Fibroblast of pulmonary artery (primary cell): Measurements from ENCODE around the gene RNF11.

Source experiments
- DNase-seq: peaks from one replicate; pipeline ENCODE4 v3.0.0-alpha.2; 2010; ENCODE audit warnings: low read depth
- H3K4me3 ChIP-seq: replicated peaks from 2 replicates; pipeline ENCODE4 v1.5.1; 2011; ENCODE audit warnings: low read depth, mild to moderate bottlenecking, control low read depth, low read length, moderate library complexity
- CTCF ChIP-seq: IDR thresholded peaks from 2 replicates; pipeline ENCODE4 v1.5.1; 2011; ENCODE audit warnings: mild to moderate bottlenecking, control low read depth, low read length, inconsistent platforms; ENCODE audit errors: missing control alignments

The RNF11 gene

GRCh38 chr1:51321924-51322280 lies 85.8 kb downstream of the RNF11 start:
- no peak overlapping the region for H3K4me3 ChIP-seq
- no peak for TF ChIP-seq CTCF
- DNase-seq, result no peak

DNA sequence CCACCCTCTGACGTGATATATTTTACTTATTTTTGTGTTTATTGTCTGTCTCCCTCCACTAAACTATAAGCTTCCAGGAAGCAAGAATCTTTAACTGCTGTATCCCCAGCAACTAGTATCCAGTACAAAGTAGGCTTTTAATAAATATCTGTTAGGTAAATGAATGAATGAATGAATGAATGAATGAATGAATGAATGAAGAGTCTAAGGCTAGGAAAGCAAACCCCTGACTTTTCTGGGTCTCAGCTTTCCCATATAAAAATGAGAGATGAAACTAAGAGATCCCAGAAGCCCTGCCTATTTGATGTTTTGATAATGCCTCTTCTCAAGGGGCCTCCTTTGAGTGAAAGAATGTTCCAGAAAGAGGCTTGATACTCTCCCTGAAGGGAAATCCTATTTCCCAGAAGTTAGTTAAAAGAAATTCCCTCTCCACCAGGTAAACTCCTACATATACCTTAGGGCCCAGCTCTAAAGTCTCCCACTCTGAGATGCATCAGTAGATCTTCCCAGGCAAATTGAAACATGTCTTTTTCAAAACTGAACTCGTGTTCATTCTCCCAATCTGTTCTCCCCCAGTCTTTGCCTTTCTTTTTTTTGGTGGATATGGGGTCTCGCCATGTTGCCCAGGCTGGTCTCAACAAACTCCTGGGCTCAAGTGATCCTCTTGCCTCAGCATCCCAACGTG lies 86.5 kb downstream of the RNF11 start:
- no peak for TF ChIP-seq CTCF
- H3K4me3 ChIP-seq, result no peak overlapping the region
- DNase-seq, result no peak
